GDM1 (cell line): ENCODE results near the gene TNNT1.
"Not testable (repeated sequence)": the region's sequence is repeated elsewhere in the genome, so short reads cannot be mapped to it uniquely, and the experiment has no call there.

ENCODE experiments used
- DNase-seq: peaks from one replicate; lab custom pipeline; 2025; lab: John Stamatoyannopoulos, UW

TNNT1 gene

DNA sequence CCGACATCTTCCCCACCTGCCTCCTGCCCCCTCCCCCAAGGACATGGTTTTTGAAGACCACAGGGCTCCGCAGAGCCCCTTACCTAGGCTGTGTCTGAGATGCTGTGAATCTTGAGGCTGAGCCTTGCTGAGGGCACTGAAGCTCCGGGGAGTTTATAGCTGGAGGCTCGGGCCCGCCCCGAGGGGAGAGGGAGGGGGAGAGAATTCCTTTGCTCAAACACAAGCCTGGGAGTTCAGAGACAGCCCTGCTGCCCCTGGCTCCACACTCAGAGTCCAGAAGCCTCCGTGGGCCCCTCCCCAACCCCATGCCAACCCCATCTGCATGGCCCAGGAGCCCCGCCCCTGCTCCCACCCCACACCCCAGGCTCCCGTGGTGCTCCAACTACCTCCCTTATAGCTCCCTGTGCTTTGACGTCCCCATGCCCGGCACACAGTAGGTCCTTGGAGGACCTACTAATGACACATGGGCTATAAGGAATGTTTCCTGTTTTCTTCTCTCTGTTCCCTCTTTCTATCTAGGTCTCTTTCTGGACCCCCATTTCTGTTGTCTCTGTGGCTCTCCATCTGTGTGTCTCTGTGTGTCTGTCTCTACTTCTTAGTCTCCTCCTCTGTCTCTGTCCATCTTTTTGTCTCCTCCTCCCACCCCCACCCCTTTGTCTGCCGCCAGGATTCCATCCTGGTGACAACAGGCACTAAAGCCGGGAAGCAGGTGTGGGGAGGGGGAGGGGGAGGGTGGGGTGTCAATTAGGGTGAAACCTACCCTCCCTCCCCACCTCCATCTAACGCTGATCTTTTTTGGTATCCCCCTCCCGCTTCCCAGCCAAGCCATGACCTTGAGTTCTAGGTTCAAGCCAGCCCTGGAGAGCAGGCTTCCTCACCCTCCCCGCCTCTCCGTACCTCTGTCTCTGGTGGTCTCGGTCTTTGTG is at the start of gene TNNT1:
TNNT1 (minus strand) TSS at position 129 of the 926 bp plus-strand sequence. CDS start 2,049 bp downstream, outside the sequence.
- no peak for DNase-seq

DNA sequence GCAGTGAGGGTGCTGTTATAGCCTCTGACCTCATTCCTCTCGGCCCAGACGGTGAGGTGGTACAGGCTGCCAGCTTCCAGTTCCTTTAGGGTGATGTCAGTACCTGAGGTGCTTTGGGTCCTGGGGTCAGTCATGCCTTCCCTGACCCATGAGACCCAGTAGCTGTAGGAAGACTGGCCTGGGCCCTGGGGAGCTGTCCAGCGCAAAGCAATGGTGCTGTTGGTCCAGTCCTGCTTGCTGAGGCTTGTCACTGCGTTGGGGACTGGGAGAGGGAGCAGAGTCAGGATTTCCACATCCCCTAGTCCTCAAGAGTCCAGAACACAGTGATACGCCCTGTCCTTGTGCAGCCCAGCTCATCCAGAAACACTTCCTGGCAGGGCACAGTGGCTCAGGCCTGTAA is 49.6 kb upstream of the TNNT1 start:
- no peak for DNase-seq

DNA sequence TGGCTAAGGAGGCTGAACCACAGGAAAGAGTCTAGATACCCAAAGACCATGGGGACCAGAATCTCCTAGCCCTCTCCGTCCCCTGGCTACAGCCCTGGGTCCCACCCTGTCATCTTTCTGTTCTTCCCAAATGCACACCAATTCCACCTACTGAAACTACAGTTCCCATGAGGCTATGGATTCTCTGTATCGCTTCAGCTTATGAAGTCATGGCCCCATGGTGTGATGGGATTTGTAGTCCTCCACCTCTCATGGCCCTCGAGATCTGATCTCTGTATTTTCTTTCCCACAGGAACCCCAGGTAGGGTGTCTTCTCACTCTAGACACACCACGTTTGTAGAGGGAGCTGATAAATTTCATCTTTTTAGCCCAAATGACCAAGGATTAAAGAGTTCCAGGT is 48.5 kb upstream of the TNNT1 start:
- DNase-seq = no peak

GRCh38 chr19:55196803-55197202 is 47.8 kb upstream of the TNNT1 start:
- no peak for DNase-seq

DNA sequence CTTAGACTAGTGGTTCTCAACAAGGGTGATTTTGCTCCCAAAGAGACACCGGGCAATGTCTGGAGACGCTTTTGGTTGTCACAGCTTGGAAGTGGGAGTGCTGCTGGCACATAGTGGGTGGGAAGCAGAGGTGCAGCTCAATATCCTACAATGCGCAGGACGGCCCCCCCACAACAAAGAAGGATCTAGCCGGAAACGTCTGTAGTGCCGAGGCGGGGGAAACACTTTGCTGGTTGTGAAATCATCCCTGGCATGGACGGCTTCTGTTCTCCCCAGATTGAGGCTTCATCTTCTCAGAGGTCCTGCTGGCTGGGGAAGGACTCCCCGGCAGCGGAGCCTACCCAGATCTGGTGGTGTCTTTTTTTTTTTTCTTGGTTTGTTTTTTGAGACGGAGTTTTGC is 44.5 kb upstream of the TNNT1 start:
- DNase-seq = no peak

- DNase-seq = no peak
These were observed 40.4 kb upstream of the TNNT1 start for GRCh38 chr19:55189403-55189835.

DNA sequence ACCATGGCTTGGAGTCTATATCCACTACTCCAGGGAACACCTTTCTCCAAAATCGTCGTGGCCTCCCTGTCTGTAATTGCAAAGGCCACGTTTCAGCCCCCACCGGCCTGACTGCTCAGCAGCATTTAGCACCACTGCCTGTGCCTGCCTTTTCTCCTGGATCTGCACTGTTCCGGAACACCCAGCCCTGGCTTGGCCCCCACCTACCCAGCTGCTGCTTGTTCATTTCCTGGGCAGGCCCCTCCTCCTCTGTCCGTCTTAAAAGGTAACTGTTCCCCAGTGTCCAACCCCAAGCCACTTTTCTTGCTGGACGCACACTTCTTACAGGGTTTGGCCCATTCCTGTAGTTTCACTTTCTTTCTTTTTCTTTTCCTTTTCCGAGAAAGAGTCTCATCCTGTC is 39.6 kb upstream of the TNNT1 start:
- no peak for DNase-seq

- no peak for DNase-seq
These were observed 37.1 kb upstream of the TNNT1 start for GRCh38 chr19:55186080-55186479.

DNA sequence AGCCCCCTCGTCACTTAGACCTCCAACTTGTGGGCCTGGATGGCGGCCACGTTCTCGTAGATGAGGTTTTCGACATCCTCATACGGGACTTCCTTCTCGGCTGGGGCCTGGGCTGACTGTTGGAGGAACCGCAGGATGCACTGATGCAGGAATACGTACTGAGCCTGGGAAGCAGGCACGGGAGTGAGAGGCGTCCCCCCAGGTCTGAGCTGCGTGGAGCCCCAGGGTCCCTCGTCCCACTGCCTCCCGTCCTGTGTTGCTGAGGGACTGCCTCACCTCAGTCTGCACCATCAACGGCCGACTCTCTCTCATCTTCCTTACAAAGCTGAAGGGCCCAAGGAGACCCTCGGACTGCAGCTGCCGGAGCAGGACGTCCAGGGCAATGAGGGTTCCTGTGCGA is 32.7 kb upstream of the TNNT1 start:
- DNase-seq = no peak

DNA sequence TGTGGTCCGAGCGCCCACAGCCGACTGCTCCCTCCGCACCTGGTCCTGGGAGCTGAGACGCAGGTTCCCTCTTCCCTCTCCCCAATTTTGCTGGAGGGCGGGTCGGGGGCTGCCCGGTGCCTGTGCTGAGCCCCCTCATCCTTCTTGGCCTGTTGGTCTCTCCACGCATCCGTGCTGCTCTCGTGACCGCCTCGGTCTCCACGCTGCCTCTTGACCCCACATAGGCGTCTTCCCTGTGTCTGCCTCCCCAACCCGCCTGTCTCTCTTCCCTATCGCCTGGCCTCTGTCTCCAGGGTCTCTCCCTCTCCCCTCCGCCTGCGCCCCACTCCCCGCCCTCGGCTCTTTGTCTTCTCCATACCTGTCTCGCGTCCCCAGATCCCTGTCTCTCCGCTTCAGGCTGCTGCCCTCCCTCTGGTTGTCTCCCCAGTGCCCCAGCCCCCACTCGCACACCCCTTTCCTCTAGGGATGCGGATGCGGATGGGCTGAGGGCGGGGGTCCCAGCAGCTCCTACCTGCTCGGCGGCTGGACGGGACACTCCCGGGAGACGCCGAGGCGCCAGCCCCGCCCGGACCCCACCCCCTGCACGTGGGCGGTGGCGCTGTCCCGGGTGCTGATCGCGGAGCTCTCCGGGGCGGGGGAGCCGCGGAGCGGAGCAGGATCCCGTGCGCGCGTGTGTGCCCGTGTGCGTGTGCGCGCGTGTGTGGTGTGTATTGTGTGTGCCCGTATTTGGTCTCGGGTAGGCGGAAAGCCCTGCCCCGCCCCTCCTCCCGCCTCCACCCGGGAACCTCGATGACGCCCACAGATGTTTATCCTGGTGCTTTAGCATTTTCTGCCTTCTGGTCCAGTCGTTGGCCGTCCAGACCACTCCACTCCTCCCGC is 30.8 kb upstream of the TNNT1 start, which contains the start of gene SYT5:
SYT5 (minus strand) TSS at position 684 of the 879 bp plus-strand sequence. CDS start 1,248 bp downstream, outside the sequence.
- peak; percentile 16 for DNase-seq

GRCh38 chr19:55178781-55179599 is 30.0 kb upstream of the TNNT1 start:
- DNase-seq = peak; percentile 68

DNA sequence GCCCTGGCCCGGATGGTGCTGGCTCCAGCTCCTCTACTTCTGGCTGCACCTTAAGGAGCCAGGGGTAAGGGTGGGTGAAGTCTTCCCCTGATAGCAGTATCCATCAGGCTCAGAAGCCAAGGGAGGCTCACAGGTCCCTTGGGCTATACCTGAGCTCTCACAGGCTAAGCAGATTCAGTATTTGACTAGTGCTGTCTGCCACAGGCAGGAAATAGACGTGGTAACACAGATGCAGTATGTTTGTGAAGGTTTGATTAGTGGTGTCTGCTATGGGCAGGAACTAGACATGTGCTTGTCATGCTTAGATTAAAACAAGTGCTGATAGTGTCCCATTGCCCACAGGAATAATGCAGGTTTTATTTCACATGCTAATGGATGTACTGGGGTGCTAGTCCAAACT is 27.1 kb upstream of the TNNT1 start:
- DNase-seq = no peak

DNA sequence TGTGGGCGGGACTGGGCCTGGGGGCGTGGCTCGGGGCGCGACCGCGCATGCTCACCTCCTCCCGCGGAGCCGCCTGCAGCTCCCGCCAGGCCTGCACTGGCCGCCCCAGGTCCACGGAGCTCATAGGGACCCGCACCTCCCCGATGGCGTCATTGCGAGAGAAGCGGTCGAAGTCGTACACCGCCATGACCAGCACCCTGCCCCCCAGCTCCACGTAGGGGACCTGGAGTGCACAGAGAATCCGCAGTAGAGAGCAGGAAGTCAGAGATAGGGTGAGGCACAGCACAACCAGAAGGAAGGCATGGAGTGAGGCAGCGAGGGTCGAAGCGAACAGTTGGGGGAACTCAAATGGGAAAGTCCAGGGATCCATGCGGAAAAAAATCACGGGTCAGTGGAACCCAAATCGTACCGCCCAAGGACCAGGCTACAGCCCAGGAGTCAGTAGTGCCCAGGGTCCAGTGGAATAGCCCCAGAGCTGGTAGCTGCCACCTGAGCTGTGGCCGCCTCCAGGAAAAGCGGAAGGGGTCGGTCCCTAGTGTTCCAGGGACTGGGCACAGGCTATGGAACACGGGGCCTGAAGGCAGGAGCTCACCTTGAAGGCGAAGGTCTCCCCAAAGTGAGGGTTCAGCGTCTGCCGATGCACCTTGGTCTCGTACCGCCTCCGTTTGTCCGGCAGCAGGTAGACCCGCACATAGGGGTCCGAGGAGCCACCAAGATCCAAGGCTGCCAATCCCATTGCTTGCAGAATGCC is 26.3 kb upstream of the TNNT1 start:
- DNase-seq = no peak

GRCh38 chr19:55174425-55175116 is 25.6 kb upstream of the TNNT1 start:
- no peak for DNase-seq

- DNase-seq = peak; percentile 63
These were observed 24.9 kb upstream of the TNNT1 start for GRCh38 chr19:55173714-55174409.

DNA sequence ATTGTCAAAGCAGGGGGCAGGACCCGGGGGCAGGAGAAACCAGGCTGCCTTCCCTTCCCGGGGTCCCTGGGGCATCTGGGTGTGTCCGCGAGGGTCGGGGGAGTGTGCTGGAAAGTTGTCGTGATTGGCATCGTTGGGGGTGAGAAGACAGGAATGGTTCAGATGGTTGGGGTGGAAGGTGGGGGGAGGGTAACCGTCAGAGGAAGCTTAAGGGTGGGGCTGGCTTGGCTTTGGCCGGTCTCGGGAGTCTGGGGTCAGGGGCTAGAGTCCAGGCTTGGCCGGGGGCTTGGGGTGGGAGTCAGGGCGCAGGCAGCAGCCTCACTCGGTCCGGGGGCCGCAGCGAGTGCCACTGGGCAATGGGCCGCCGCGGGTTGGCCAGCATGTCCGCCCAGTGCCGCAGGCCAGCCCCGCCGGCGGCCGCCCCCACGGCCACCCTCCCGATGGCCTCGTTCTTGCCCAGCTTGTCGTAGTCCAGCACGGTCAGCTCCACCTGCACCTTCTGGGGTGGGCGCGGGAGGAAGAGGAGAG is 24.2 kb upstream of the TNNT1 start:
- DNase-seq = no peak

DNA sequence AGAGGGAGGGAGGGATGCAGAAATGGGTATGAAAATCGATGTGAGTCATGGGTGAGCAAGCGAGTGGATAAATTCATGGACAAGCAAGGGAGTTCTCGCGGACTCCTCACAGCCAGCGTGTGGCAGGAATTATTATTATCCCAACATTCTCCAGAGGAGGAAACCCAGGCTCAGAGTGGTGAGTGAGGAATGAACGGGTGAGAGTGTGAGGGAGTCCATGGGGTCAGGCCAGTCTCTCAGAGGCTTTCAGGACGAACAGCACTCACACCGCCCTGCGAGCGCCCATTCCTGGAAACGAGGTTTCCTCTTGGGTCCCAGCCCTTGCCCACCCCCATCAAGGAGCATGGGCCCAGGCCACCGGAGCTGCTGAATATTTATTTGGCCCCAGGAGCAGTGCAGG is 23.7 kb upstream of the TNNT1 start:
- no peak for DNase-seq

GRCh38 chr19:55172318-55172717 is 23.3 kb upstream of the TNNT1 start:
- not testable (repeated sequence) for DNase-seq

GRCh38 chr19:55171440-55171839 is 22.4 kb upstream of the TNNT1 start:
- DNase-seq = no peak

GRCh38 chr19:55169136-55169535 is 20.1 kb upstream of the TNNT1 start:
- no peak for DNase-seq
